ENCODE measurements around the gene PTPRJ.

DNA sequence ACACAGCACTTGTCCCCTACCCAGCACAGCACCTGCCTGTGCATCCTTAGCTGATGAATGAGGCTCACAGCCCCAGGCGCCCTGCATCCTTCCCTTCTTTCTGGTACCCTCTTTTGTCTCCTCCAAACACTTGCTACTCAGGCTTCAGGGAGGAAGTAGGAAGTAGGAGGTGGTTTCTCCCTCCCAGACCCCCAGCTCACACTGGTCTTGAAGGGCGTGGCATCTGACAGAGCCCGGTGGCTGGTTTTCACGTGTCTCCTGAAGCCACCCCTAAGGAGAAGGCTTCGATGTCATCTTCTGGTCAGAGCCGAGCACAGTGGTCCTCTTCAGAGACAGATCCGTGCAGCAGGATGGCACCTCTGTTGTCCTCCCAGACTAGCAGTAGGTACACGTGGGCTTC is 109.8 kb downstream of the PTPRJ start:
- TF ChIP-seq, protein P1, sequence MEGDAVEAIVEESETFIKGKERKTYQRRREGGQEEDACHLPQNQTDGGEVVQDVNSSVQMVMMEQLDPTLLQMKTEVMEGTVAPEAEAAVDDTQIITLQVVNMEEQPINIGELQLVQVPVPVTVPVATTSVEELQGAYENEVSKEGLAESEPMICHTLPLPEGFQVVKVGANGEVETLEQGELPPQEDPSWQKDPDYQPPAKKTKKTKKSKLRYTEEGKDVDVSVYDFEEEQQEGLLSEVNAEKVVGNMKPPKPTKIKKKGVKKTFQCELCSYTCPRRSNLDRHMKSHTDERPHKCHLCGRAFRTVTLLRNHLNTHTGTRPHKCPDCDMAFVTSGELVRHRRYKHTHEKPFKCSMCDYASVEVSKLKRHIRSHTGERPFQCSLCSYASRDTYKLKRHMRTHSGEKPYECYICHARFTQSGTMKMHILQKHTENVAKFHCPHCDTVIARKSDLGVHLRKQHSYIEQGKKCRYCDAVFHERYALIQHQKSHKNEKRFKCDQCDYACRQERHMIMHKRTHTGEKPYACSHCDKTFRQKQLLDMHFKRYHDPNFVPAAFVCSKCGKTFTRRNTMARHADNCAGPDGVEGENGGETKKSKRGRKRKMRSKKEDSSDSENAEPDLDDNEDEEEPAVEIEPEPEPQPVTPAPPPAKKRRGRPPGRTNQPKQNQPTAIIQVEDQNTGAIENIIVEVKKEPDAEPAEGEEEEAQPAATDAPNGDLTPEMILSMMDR (IDR thresholded peaks at IDR 0.05) = no peak
- TF ChIP-seq POLR2A (IDR thresholded peaks at IDR 0.05) = no peak

All from right lobe of liver (tissue), 4 donors.